HFFc6 (cell line): Measurements from ENCODE around the gene HES4. TPM values are rescaled to one million over a fixed set of nuclear protein-coding genes. Genes with fewer than 3 reads are reported as not detected.

Experiments used
- DNase-seq: peaks from one replicate; pipeline ENCODE4 v3.0.0-alpha.2; 2018
- H3K27ac Mint-ChIP-seq: 2 replicates; pipeline ENCODE4 v1.8.0; 2020; ENCODE audit warnings: mild to moderate bottlenecking, mixed read lengths
- H3K27me3 Mint-ChIP-seq: 2 replicates; pipeline ENCODE4 v1.8.0; 2021; ENCODE audit warnings: mild to moderate bottlenecking, moderate library complexity, mixed read lengths; ENCODE audit not compliant: insufficient read depth
- H3K36me3 Mint-ChIP-seq: 2 replicates; pipeline ENCODE4 v1.8.0; 2021; ENCODE audit warnings: low read depth, mixed read lengths
- H3K4me1 Mint-ChIP-seq: 2 replicates; pipeline ENCODE4 v1.8.0; 2020; ENCODE audit warnings: low read depth, mixed read lengths
- H3K4me3 Mint-ChIP-seq: 2 replicates; pipeline ENCODE4 v1.8.0; 2020; ENCODE audit warnings: mild to moderate bottlenecking, moderate library complexity, mixed read lengths
- H3K9me3 Mint-ChIP-seq: 2 replicates; pipeline ENCODE4 v1.8.0; 2020; ENCODE audit warnings: mild to moderate bottlenecking, mixed read lengths
- total RNA-seq, 6 experiments: library from RNA; stranded (reverse); fragmentation: NEBNext Ultra II Directional; extraction: Animal tissue kit (Norgen Biotek cat#: 25700); gene quantifications; 2 replicates in 1 of 6; 3 replicates in 5 of 6; pipeline ENCODE4 v1.2.3, GENCODE V29; 2021
- TF ChIP-seq, protein P1 (sequence below): fragments of 200-600 bp; sonication (generic); IDR thresholded peaks from 2 replicates; pipeline ENCODE4 v1.5.0; 2021; ENCODE audit warnings: antibody characterized with exemption, mild to moderate bottlenecking

Gene HES4
- total RNA-seq, 6 experiments from 2014 or later = 14.1 to 17.4 (median 15.6) TPM

DNA sequence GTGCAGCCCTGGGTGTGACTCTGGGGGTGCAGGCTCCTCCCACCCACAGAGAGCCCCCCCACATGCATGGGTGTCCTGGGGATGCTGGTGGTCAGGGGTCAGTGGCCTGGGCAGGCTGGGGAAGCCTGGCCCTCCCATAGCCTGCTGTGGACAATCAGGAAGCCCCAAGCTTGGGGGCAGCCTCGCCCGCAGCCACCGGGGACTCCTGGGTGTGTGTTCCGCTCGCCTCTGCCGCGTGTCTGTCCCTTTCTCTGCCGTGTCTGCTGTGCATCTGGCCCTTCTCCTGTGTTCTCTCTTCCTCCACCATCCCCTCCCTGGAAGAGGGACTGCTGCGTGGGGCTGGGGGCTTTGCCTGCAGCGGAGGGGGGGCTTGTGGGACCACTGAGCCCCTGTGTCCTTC is 42.9 kb upstream of the HES4 start:
- TF ChIP-seq, protein P1, sequence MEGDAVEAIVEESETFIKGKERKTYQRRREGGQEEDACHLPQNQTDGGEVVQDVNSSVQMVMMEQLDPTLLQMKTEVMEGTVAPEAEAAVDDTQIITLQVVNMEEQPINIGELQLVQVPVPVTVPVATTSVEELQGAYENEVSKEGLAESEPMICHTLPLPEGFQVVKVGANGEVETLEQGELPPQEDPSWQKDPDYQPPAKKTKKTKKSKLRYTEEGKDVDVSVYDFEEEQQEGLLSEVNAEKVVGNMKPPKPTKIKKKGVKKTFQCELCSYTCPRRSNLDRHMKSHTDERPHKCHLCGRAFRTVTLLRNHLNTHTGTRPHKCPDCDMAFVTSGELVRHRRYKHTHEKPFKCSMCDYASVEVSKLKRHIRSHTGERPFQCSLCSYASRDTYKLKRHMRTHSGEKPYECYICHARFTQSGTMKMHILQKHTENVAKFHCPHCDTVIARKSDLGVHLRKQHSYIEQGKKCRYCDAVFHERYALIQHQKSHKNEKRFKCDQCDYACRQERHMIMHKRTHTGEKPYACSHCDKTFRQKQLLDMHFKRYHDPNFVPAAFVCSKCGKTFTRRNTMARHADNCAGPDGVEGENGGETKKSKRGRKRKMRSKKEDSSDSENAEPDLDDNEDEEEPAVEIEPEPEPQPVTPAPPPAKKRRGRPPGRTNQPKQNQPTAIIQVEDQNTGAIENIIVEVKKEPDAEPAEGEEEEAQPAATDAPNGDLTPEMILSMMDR = no peak
- Mint-ChIP-seq H3K4me1 (no peaks in the 10 kb centered on the region; the same call in 1 of the 2 replicates), H3K27ac (no peak overlapping the region), H3K9me3 (no peaks in the 10 kb centered on the region), H3K36me3 (peaks cover 15% of the 10 kb centered on the region), H3K27me3 (peaks cover 9% of the 10 kb centered on the region), H3K4me3 (no peak overlapping the region)
- no peak for DNase-seq

GRCh38 chr1:1041873-1042272 is 42.0 kb upstream of the HES4 start:
- H3K4me3 Mint-ChIP-seq = no peak overlapping the region
- H3K9me3 Mint-ChIP-seq = no peaks in the 10 kb centered on the region
- H3K27ac Mint-ChIP-seq = no peak overlapping the region
- no peak for DNase-seq
- no peaks in the 10 kb centered on the region; the same call in 1 of the 2 replicates for H3K4me1 Mint-ChIP-seq
- peaks cover 11% of the 10 kb centered on the region for H3K36me3 Mint-ChIP-seq
- TF ChIP-seq, protein P1 = no peak
- H3K27me3 Mint-ChIP-seq = peaks cover 9% of the 10 kb centered on the region

DNA sequence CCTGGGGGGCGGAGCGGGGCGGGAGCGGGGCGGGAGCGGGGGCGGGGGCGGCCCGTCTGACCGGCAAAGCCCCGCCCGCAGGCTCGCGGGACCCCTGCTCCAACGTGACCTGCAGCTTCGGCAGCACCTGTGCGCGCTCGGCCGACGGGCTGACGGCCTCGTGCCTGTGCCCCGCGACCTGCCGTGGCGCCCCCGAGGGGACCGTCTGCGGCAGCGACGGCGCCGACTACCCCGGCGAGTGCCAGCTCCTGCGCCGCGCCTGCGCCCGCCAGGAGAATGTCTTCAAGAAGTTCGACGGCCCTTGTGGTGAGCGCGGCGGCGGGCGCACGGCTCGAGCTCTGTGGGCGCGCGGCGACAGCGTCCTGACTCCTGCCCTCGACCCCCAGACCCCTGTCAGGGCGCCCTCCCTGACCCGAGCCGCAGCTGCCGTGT is 41.2 kb upstream of the HES4 start:
- peaks cover 11% of the 10 kb centered on the region for H3K36me3 Mint-ChIP-seq
- H3K4me3 Mint-ChIP-seq = no peak overlapping the region
- TF ChIP-seq, protein P1 = no peak
- no peaks in the 10 kb centered on the region; the same call in 1 of the 2 replicates for H3K4me1 Mint-ChIP-seq
- DNase-seq = no peak
- H3K27me3 Mint-ChIP-seq = peaks cover 10% of the 10 kb centered on the region
- H3K27ac Mint-ChIP-seq = no peak overlapping the region
- no peaks in the 10 kb centered on the region for H3K9me3 Mint-ChIP-seq

GRCh38 chr1:1040004-1040991 is 40.4 kb upstream of the HES4 start:
- H3K27me3 Mint-ChIP-seq = peaks cover 7% of the 10 kb centered on the region
- H3K36me3 Mint-ChIP-seq = peaks cover 11% of the 10 kb centered on the region
- no peak overlapping the region for H3K27ac Mint-ChIP-seq
- peak overlapping the region; percentile 20 for H3K4me3 Mint-ChIP-seq
- TF ChIP-seq, protein P1 = peak; percentile 27; the same call in 1 of the 2 replicates
- no peaks in the 10 kb centered on the region; the same call in 1 of the 2 replicates for H3K4me1 Mint-ChIP-seq
- DNase-seq = peak; percentile 89
- H3K9me3 Mint-ChIP-seq = no peaks in the 10 kb centered on the region

GRCh38 chr1:1039145-1039910 is 39.4 kb upstream of the HES4 start:
- Mint-ChIP-seq H3K36me3 (peaks cover 5% of the 10 kb centered on the region; the same call in 1 of the 2 replicates), H3K4me3 (peak overlapping the region; percentile 20; the same call in 1 of the 2 replicates), H3K27ac (no peak overlapping the region), H3K4me1 (no peaks in the 10 kb centered on the region; the same call in 1 of the 2 replicates), H3K27me3 (peaks cover 7% of the 10 kb centered on the region), H3K9me3 (no peaks in the 10 kb centered on the region)
- TF ChIP-seq, protein P1 = no peak
- DNase-seq = no peak
